HEK293 (cell line): ENCODE results near the gene TRAFD1.

Experiments used
- CTCF ChIA-PET: fragments of 350-600 bp; formaldehyde crosslinking; extraction: SDS; loops from one replicate; lab custom pipeline; 2021; ENCODE audit warnings: antibody characterized with exemption; lab: Yijun Ruan, JAX
- POLR2A ChIA-PET: fragments of 300-600 bp; formaldehyde crosslinking; extraction: SDS; loops from one replicate; lab custom pipeline; 2020; ENCODE audit warnings: antibody characterized with exemption, inconsistent platforms; lab: Yijun Ruan, JAX
- H3K27ac ChIP-seq: fragments of 200-500 bp; sonication (Bioruptor generic); 2 replicates; pipeline ENCODE4 v1.5.1; 2014; ENCODE audit warnings: low read depth, low read length, control low read depth, inconsistent platforms; ENCODE audit errors: extremely low read depth
- H3K36me3 ChIP-seq, 2 experiments: fragments of 200-500 bp in 1 of 2; sonication (Bioruptor generic) in 1 of 2; 1 replicate in 1 of 2; 2 replicates in 1 of 2; pipeline ENCODE4 v1.5.1; 2014 to 2017; ENCODE audit warnings: inconsistent platforms in 2 of 2, low read length in 2 of 2; ENCODE audit not compliant: control insufficient read depth in 2 of 2, insufficient read depth in 1 of 2
- H3K4me1 ChIP-seq: fragments of 200-500 bp; sonication (Bioruptor generic); 2 replicates; pipeline ENCODE4 v1.5.1; 2014; ENCODE audit warnings: mild to moderate bottlenecking, low read length, inconsistent platforms; ENCODE audit not compliant: control insufficient read depth, insufficient read depth
- H3K4me3 ChIP-seq: 2 replicates; pipeline ENCODE4 v1.5.1; 2011; ENCODE audit warnings: low read depth, mild to moderate bottlenecking, control low read depth, low read length, moderate library complexity
- H3K9me3 ChIP-seq: fragments of 200-500 bp; sonication (Bioruptor generic); 2 replicates; pipeline ENCODE4 v1.5.1; 2014; ENCODE audit warnings: low read depth, low read length, inconsistent platforms; ENCODE audit not compliant: control insufficient read depth, insufficient read depth
- HIC1 ChIP-seq: fragments of 450-650 bp; formaldehyde crosslinking; IDR thresholded peaks from 2 replicates; pipeline ENCODE4 v1.5.1; 2016; ENCODE audit warnings: missing biosample characterization, missing genetic modification characterization
- KLF9 ChIP-seq: fragments of 450-650 bp; formaldehyde crosslinking; IDR thresholded peaks from 2 replicates; pipeline ENCODE4 v1.5.1; 2016; ENCODE audit warnings: missing biosample characterization, missing genetic modification characterization, low read depth
- TCF7L2 ChIP-seq: IDR thresholded peaks from 2 replicates; pipeline ENCODE4 v1.6.1; 2011; ENCODE audit warnings: low read depth, mild to moderate bottlenecking, inconsistent platforms, low read length, moderate library complexity, borderline replicate concordance
- TRIM28 ChIP-seq: IDR thresholded peaks from 2 replicates; pipeline ENCODE4 v1.6.1; 2011; ENCODE audit warnings: low read length, control low read depth, borderline replicate concordance
- ZBTB21 ChIP-seq: fragments of 450-650 bp; formaldehyde crosslinking; IDR thresholded peaks from 2 replicates; pipeline ENCODE4 v1.5.1; 2017; ENCODE audit warnings: missing biosample characterization, missing genetic modification characterization
- ZNF112 ChIP-seq: fragments of 450-650 bp; formaldehyde crosslinking; IDR thresholded peaks from 2 replicates; pipeline ENCODE4 v1.5.0; 2017; ENCODE audit warnings: missing biosample characterization, missing genetic modification characterization
- ZNF133 ChIP-seq: fragments of 450-650 bp; formaldehyde crosslinking; IDR thresholded peaks from 2 replicates; pipeline ENCODE4 v1.5.1; 2016; ENCODE audit warnings: missing biosample characterization, missing genetic modification characterization
- ZNF157 ChIP-seq: fragments of 450-650 bp; formaldehyde crosslinking; IDR thresholded peaks from 2 replicates; pipeline ENCODE4 v1.5.1; 2016; ENCODE audit warnings: missing biosample characterization, missing genetic modification characterization
- ZNF169 ChIP-seq: fragments of 450-650 bp; formaldehyde crosslinking; IDR thresholded peaks from 2 replicates; pipeline ENCODE4 v1.5.1; 2016; ENCODE audit warnings: missing biosample characterization, missing genetic modification characterization
- ZNF214 ChIP-seq: fragments of 450-650 bp; formaldehyde crosslinking; IDR thresholded peaks from 2 replicates; pipeline ENCODE4 v1.5.1; 2017; ENCODE audit warnings: missing biosample characterization, mild to moderate bottlenecking, missing genetic modification characterization, borderline replicate concordance
- ZNF221 ChIP-seq: fragments of 450-650 bp; formaldehyde crosslinking; IDR thresholded peaks from 2 replicates; pipeline ENCODE4 v1.5.1; 2017; ENCODE audit warnings: missing biosample characterization, missing genetic modification characterization, borderline replicate concordance
- ZNF223 ChIP-seq: fragments of 450-650 bp; formaldehyde crosslinking; IDR thresholded peaks from 2 replicates; pipeline ENCODE4 v1.5.1; 2016; ENCODE audit warnings: missing biosample characterization, missing genetic modification characterization
- ZNF366 ChIP-seq: fragments of 450-650 bp; formaldehyde crosslinking; conservative IDR thresholded peaks from 2 replicates; pipeline ENCODE4 v1.5.1; 2016; ENCODE audit warnings: missing biosample characterization, missing genetic modification characterization
- ZNF37A ChIP-seq: fragments of 450-650 bp; IDR thresholded peaks from 2 replicates; pipeline ENCODE4 v1.5.1; 2018; ENCODE audit warnings: missing biosample characterization, missing genetic modification characterization
- ZNF501 ChIP-seq: fragments of 450-650 bp; formaldehyde crosslinking; IDR thresholded peaks from 2 replicates; pipeline ENCODE4 v1.5.1; 2016; ENCODE audit warnings: missing biosample characterization, missing genetic modification characterization
- ZNF529 ChIP-seq: fragments of 450-650 bp; formaldehyde crosslinking; IDR thresholded peaks from 2 replicates; pipeline ENCODE4 v1.5.1; 2017; ENCODE audit warnings: missing genetic modification characterization, missing biosample characterization; ENCODE audit not compliant: insufficient replicate concordance
- ZNF600 ChIP-seq: fragments of 450-650 bp; formaldehyde crosslinking; IDR thresholded peaks from 2 replicates; pipeline ENCODE4 v1.5.1; 2016; ENCODE audit warnings: missing biosample characterization, missing genetic modification characterization
- ZNF624 ChIP-seq: fragments of 450-650 bp; formaldehyde crosslinking; IDR thresholded peaks from 2 replicates; pipeline ENCODE4 v1.5.1; 2017; ENCODE audit warnings: missing biosample characterization, missing genetic modification characterization
- ZNF777 ChIP-seq: fragments of 450-650 bp; formaldehyde crosslinking; IDR thresholded peaks from 2 replicates; pipeline ENCODE4 v1.5.1; 2017; ENCODE audit warnings: missing biosample characterization, missing genetic modification characterization, borderline replicate concordance
- ZNF830 ChIP-seq: fragments of 450-650 bp; IDR thresholded peaks from 2 replicates; pipeline ENCODE4 v1.5.0; 2018; ENCODE audit warnings: missing biosample characterization, missing genetic modification characterization, low read depth, mild to moderate bottlenecking, moderate library complexity
- ZSCAN30 ChIP-seq: fragments of 450-650 bp; IDR thresholded peaks from 2 replicates; pipeline ENCODE4 v1.5.1; 2018; ENCODE audit warnings: missing biosample characterization, mild to moderate bottlenecking, missing genetic modification characterization, moderate library complexity

TRAFD1 gene

GRCh38 chr12:112172556-112173324 lies 47.4 kb downstream of the TRAFD1 start:
- H3K27ac ChIP-seq = no peak overlapping the region
- CTCF ChIA-PET = interaction anchor here (0.7 to 1.2 kb wide), 2 partner anchors 31 to 857 kb away, joined by 3 read pairs; no protein-coding TSS in a partner anchor
- H3K4me1 ChIP-seq = no peaks in the 10 kb centered on the region
- TF ChIP-seq ZNF501 (tag by site-specific recombination) (no peak), KLF9 (tag by site-specific recombination) (no peak), ZNF830 (tag by site-specific recombination) (no peak)
- H3K9me3 ChIP-seq = no peaks in the 10 kb centered on the region
- H3K36me3 ChIP-seq = peaks cover 0 to 82% of the 10 kb centered on the region in 2 experiments
- H3K4me3 ChIP-seq = no peak overlapping the region
- POLR2A ChIA-PET = no interaction called here

- Histone ChIP-seq H3K4me1 (no peaks in the 10 kb centered on the region), H3K27ac (no peak overlapping the region), H3K9me3 (no peaks in the 10 kb centered on the region), H3K36me3 (peaks cover 10 to 83% of the 10 kb centered on the region in 2 experiments), H3K4me3 (no peak overlapping the region)
- ChIA-PET POLR2A (no interaction called here), CTCF (interaction anchor here (0.6 kb wide), 1 partner anchor 221 kb away, joined by 4 read pairs; no protein-coding TSS in a partner anchor)
- no peak for TF ChIP-seq ZNF366 (tag by site-specific recombination)
Measured at GRCh38 chr12:112175361-112176155, 50.2 kb downstream of the TRAFD1 start.

DNA sequence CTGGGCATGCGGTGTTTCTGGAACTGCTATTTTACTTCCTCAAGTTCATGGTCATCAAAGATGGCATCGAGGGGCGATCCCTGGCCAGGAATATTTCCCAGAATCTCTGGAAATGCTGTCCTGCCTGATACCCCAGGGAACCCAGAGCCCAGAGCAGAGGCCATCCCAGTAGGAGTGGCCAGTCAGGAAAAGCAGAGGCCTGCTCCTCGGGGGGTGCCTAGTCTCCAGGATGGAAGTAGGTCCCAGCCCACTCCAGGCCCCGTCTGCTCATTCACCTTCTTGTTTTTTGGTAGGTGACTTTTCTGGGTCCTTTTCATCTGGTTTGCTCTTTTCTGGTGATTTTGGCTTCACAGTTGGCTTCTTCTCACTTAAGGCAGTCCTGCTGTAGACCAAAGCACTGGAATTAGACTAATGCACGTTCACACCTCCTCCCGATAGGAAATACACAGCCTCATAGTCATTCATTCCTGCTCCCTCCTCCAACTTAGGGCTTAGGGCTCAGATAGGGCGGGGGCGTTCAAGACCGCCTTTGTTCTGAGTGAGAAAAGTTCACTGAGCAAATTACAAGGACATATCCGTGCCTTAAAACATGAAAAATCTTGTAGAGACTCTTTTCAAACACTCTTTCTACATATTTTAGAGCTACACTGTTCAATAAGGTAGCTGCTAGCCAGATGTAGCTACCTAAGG lies 51.1 kb downstream of the TRAFD1 start:
- CTCF ChIA-PET = no interaction called here
- Histone ChIP-seq H3K27ac (no peak overlapping the region), H3K36me3 (peaks cover 10 to 82% of the 10 kb centered on the region in 2 experiments), H3K4me1 (no peaks in the 10 kb centered on the region), H3K4me3 (no peak overlapping the region), H3K9me3 (no peaks in the 10 kb centered on the region)
- no peak for TF ChIP-seq ZNF214 (tag by site-specific recombination)
- TF ChIP-seq TRIM28 = no peak
- TF ChIP-seq TCF7L2 = no peak
- no peak for TF ChIP-seq ZSCAN30 (tag by site-specific recombination)
- no peak for TF ChIP-seq ZNF37A (tag by site-specific recombination)
- no peak for TF ChIP-seq HIC1 (tag by site-specific recombination)
- TF ChIP-seq ZNF624 (tag by site-specific recombination) = no peak
- TF ChIP-seq ZNF223 (tag by site-specific recombination) = no peak
- no peak for TF ChIP-seq ZNF157 (tag by site-specific recombination)
- no peak for TF ChIP-seq ZNF133
- TF ChIP-seq ZNF777 = no peak
- no peak for TF ChIP-seq ZNF112 (tag by site-specific recombination)
- no peak for TF ChIP-seq ZNF600 (tag by site-specific recombination)
- no peak for TF ChIP-seq ZBTB21 (tag by site-specific recombination)
- TF ChIP-seq ZNF169 (tag by site-specific recombination) = no peak
- no peak for TF ChIP-seq ZNF221 (tag by site-specific recombination)
- TF ChIP-seq ZNF529 (tag by site-specific recombination) = no peak
- POLR2A ChIA-PET = no interaction called here
